ENCODE measurements around the gene PRSS27. TPM values are rescaled to one million over a fixed set of nuclear protein-coding genes. Genes with fewer than 3 reads are reported as not detected.

Gene PRSS27
- total and polyA plus RNA-seq, 12 donors, result 0.33 to 2.7 (median 1.4) TPM; not detected in 2

- Histone ChIP-seq H3K9me3 (replicated peaks in 1 of 3) (no peaks in the 10 kb centered on the region), H3K4me3 (no peak overlapping the region), H3K27ac (no peak overlapping the region), H3K27me3 (no peaks in the 10 kb centered on the region), H3K36me3 (replicated peaks in 1 of 2) (no peaks in the 10 kb centered on the region), H3K4me1 (replicated peaks in 1 of 2) (no peaks in the 10 kb centered on the region)
- TF ChIP-seq POLR2A (IDR thresholded peaks at IDR 0.05) (no peak), CTCF (IDR thresholded peaks at IDR 0.05) (no peak)
- DNase-seq, result no peak
- intact Hi-C loops (cut with DNase I), result no loop called here
- 54 to 71% (median 61%) methylated on average over 13 to 15 of the region's 15 CpGs for WGBS, 4 donors
These were observed 25.3 kb upstream of the PRSS27 start for GRCh38 chr16:2745116-2745890.

- Histone ChIP-seq H3K27ac (no peak overlapping the region), H3K4me1 (replicated peaks in 1 of 2) (no peaks in the 10 kb centered on the region), H3K36me3 (replicated peaks in 1 of 2) (no peaks in the 10 kb centered on the region), H3K9me3 (replicated peaks in 1 of 3) (no peaks in the 10 kb centered on the region), H3K27me3 (no peaks in the 10 kb centered on the region), H3K4me3 (no peak overlapping the region)
- TF ChIP-seq CTCF (IDR thresholded peaks at IDR 0.05) (no peak), POLR2A (IDR thresholded peaks at IDR 0.05) (no peak)
- DNase-seq, result no peak
- 85 to 92% (median 92%) methylated on average over 6 of the region's 6 CpGs for WGBS, 4 donors
- intact Hi-C loops (cut with DNase I), result no loop called here
These were observed 24.7 kb upstream of the PRSS27 start for GRCh38 chr16:2744711-2745110.

GRCh38 chr16:2743007-2743810 is 23.2 kb upstream of the PRSS27 start:
- no peak for TF ChIP-seq POLR2A (IDR thresholded peaks at IDR 0.05)
- TF ChIP-seq CTCF (IDR thresholded peaks at IDR 0.05), result no peak
- Histone ChIP-seq H3K27ac (no peak overlapping the region), H3K4me3 (no peak overlapping the region), H3K27me3 (no peaks in the 10 kb centered on the region), H3K4me1 (replicated peaks in 1 of 2) (no peaks in the 10 kb centered on the region), H3K36me3 (replicated peaks in 1 of 2) (no peaks in the 10 kb centered on the region), H3K9me3 (replicated peaks in 1 of 3) (no peaks in the 10 kb centered on the region)
- WGBS, 4 donors, result 85 to 91% (median 89%) methylated on average over 15 to 19 of the region's 19 CpGs
- intact Hi-C loops (cut with DNase I), result no loop called here
- DNase-seq, result no peak

GRCh38 chr16:2742323-2743006 is 22.4 kb upstream of the PRSS27 start:
- Histone ChIP-seq H3K4me3 (no peak overlapping the region), H3K27me3 (no peaks in the 10 kb centered on the region), H3K4me1 (replicated peaks in 1 of 2) (no peaks in the 10 kb centered on the region), H3K36me3 (replicated peaks in 1 of 2) (no peaks in the 10 kb centered on the region), H3K27ac (no peak overlapping the region), H3K9me3 (replicated peaks in 1 of 3) (no peaks in the 10 kb centered on the region)
- TF ChIP-seq CTCF (IDR thresholded peaks at IDR 0.05) (no peak), POLR2A (IDR thresholded peaks at IDR 0.05) (no peak)
- DNase-seq, result no peak
- WGBS, 4 donors, result 87 to 94% (median 90%) methylated on average over 11 to 12 of the region's 12 CpGs
- intact Hi-C loops (cut with DNase I), result no loop called here
